WTC11 (cell line): ENCODE results near the gene ZDHHC21.

Source experiments
- ELF4 ChIP-seq: sonication (generic); formaldehyde crosslinking; IDR thresholded peaks from 2 replicates; pipeline ENCODE4 v1.8.1; 2022; ENCODE audit warnings: low read depth, mild to moderate bottlenecking, moderate library complexity, missing genetic modification reagents
- SOX15 ChIP-seq: fragments of 250-450 bp; sonication (Bioruptor Pico); IDR thresholded peaks from 2 replicates; pipeline ENCODE4 v1.9.0; 2021; ENCODE audit warnings: mild to moderate bottlenecking
- SP1 ChIP-seq: sonication (generic); formaldehyde crosslinking; conservative IDR thresholded peaks from 2 replicates; pipeline ENCODE4 v1.8.1; 2022; ENCODE audit warnings: missing genetic modification reagents
- ZBTB21 ChIP-seq: sonication (generic); formaldehyde crosslinking; IDR thresholded peaks from 2 replicates; pipeline ENCODE4 v1.8.1; 2023; ENCODE audit warnings: mild to moderate bottlenecking, missing genetic modification reagents, borderline replicate concordance
- ZNF232 ChIP-seq: sonication (generic); formaldehyde crosslinking; IDR thresholded peaks from 2 replicates; pipeline ENCODE4 v1.8.0; 2022; ENCODE audit warnings: mild to moderate bottlenecking, missing genetic modification reagents
- TF ChIP-seq, protein P1 (sequence below): sonication (generic); formaldehyde crosslinking; IDR thresholded peaks from 2 replicates; pipeline ENCODE4 v1.8.1; 2023; ENCODE audit warnings: mild to moderate bottlenecking, moderate library complexity, missing genetic modification reagents
- TF ChIP-seq, protein P2 (sequence below): fragments of 200-600 bp; IDR thresholded peaks from 2 replicates; pipeline ENCODE4 v1.8.0; 2022; ENCODE audit warnings: antibody characterized with exemption
- TF ChIP-seq, protein P3 (sequence below): sonication (generic); formaldehyde crosslinking; conservative IDR thresholded peaks from 2 replicates; pipeline ENCODE4 v1.8.1; 2022; ENCODE audit warnings: mild to moderate bottlenecking, missing genetic modification reagents

DNA sequence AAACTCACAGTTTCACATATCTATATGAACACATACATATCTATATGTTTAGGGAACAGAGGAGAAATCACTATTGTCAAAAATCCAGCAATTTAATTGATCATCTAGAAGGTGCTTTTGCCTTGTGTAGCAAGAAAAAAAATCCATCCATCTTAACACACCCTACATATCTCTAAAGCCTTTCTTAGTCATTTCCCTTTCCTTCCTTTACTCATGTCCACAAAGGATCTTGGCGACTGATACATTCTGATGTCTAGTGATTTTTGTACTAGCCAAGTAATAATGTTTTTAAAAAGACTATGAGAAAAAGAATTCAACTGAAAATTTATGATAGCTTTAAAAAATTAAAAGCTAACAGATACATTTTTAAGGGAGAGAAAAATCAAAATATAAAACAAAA lies 22.5 kb downstream of the ZDHHC21 start:
- TF ChIP-seq, protein P1, sequence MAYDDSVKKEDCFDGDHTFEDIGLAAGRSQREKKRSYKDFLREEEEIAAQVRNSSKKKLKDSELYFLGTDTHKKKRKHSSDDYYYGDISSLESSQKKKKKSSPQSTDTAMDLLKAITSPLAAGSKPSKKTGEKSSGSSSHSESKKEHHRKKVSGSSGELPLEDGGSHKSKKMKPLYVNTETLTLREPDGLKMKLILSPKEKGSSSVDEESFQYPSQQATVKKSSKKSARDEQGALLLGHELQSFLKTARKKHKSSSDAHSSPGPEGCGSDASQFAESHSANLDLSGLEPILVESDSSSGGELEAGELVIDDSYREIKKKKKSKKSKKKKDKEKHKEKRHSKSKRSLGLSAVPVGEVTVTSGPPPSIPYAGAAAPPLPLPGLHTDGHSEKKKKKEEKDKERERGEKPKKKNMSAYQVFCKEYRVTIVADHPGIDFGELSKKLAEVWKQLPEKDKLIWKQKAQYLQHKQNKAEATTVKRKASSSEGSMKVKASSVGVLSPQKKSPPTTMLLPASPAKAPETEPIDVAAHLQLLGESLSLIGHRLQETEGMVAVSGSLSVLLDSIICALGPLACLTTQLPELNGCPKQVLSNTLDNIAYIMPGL (CRISPR knock-in tag): no peak
- TF ChIP-seq ZNF232: no peak
- TF ChIP-seq, protein P2, sequence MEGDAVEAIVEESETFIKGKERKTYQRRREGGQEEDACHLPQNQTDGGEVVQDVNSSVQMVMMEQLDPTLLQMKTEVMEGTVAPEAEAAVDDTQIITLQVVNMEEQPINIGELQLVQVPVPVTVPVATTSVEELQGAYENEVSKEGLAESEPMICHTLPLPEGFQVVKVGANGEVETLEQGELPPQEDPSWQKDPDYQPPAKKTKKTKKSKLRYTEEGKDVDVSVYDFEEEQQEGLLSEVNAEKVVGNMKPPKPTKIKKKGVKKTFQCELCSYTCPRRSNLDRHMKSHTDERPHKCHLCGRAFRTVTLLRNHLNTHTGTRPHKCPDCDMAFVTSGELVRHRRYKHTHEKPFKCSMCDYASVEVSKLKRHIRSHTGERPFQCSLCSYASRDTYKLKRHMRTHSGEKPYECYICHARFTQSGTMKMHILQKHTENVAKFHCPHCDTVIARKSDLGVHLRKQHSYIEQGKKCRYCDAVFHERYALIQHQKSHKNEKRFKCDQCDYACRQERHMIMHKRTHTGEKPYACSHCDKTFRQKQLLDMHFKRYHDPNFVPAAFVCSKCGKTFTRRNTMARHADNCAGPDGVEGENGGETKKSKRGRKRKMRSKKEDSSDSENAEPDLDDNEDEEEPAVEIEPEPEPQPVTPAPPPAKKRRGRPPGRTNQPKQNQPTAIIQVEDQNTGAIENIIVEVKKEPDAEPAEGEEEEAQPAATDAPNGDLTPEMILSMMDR: no peak
- TF ChIP-seq ZBTB21: no peak
- TF ChIP-seq ELF4: no peak
- no peak for TF ChIP-seq SP1 (CRISPR knock-in tag)
- TF ChIP-seq SOX15 (CRISPR knock-in tag): no peak
- TF ChIP-seq, protein P3, sequence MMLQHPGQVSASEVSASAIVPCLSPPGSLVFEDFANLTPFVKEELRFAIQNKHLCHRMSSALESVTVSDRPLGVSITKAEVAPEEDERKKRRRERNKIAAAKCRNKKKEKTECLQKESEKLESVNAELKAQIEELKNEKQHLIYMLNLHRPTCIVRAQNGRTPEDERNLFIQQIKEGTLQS (CRISPR knock-in tag): no peak
